HG03060 (cell line): ENCODE data around the gene NXPH3.

ENCODE experiments used
- ATAC-seq: cut with Tn5 transposase; IDR thresholded peaks from one replicate; pipeline ENCODE4 v1.9.1; 2021; ENCODE audit warnings: low read depth, moderate number of reproducible peaks; ENCODE audit not compliant: unreplicated experiment

The NXPH3 gene

GRCh38 chr17:49574323-49574781, 1.3 kb upstream of the NXPH3 start:
- no peak for ATAC-seq

GRCh38 chr17:49574945-49575678, 559 bp upstream of the NXPH3 start:
- no peak for ATAC-seq

GRCh38 chr17:49576088-49576916, 631 bp downstream of the NXPH3 start:
- ATAC-seq = no peak

DNA sequence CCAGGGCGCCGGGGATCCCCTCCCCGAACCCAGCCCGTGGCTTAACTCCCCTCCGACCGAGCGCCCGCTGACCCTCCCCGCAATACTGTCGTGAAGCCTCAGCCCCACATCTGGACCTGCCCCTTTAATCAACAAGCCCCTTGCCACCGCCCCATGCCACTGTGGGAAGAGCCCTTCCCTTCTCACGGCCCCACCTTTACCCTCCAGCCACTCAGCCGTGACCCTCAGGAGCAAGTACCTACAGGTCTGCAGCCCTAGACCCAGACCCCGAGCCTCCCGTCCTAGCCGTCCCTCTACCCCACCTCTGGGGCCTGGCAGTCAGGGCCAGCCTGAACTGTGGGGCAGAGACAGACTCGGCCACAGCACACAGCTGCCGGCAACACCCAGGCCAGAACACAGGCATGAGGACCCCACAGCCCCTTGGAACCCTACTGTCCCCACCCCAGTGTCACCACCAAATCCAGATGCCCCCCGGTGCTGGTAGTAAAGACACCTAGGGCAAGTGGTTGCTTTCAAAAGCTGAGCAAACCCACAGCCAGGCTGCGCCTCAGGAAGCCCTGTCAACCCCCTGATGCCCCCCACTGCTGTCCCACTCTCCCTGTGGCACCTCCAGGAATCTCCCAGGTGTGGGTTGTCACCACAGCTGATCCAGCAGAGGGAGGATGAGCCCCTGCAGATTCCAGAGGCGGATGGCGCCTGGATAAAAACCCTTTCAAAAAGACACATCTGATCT, 1.4 kb downstream of the NXPH3 start:
- no peak for ATAC-seq

GRCh38 chr17:49577650-49577934, 1.9 kb downstream of the NXPH3 start:
- ATAC-seq = no peak

DNA sequence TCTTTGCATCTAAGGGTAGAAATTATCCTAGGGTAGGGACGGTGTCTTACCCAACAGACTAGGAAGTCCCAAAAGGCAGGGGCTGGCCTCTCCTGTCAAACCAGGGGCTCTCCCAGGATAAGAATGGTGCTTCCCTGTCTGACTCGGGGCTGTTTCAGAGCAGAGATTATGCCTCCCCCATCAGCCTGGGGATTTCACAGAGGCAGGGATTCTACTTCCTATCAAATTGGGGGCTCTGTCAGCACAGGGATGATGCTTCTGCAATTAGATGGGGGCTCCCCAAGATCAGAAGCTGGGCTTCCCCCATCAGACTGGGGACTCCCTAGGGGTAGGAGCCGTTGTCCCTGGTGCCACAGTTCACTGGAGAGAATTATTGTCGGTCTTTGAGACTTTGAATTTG, 2.3 kb downstream of the NXPH3 start:
- no peak for ATAC-seq

GRCh38 chr17:49578414-49578813, 2.7 kb downstream of the NXPH3 start:
- no peak for ATAC-seq

DNA sequence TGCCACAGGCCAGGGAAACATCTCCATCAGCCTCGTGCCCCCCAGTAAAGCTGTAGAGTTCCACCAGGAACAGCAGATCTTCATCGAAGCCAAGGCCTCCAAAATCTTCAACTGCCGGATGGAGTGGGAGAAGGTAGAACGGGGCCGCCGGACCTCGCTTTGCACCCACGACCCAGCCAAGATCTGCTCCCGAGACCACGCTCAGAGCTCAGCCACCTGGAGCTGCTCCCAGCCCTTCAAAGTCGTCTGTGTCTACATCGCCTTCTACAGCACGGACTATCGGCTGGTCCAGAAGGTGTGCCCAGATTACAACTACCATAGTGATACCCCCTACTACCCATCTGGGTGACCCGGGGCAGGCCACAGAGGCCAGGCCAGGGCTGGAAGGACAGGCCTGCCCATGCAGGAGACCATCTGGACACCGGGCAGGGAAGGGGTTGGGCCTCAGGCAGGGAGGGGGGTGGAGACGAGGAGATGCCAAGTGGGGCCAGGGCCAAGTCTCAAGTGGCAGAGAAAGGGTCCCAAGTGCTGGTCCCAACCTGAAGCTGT, 3.4 kb downstream of the NXPH3 start:
- no peak for ATAC-seq

DNA sequence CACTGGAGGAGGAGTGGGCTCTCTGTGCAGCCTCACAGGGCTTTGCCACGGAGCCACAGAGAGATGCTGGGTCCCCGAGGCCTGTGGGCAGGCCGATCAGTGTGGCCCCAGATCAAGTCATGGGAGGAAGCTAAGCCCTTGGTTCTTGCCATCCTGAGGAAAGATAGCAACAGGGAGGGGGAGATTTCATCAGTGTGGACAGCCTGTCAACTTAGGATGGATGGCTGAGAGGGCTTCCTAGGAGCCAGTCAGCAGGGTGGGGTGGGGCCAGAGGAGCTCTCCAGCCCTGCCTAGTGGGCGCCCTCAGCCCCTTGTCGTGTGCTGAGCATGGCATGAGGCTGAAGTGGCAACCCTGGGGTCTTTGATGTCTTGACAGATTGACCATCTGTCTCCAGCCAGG, 3.9 kb downstream of the NXPH3 start:
- ATAC-seq = no peak

DNA sequence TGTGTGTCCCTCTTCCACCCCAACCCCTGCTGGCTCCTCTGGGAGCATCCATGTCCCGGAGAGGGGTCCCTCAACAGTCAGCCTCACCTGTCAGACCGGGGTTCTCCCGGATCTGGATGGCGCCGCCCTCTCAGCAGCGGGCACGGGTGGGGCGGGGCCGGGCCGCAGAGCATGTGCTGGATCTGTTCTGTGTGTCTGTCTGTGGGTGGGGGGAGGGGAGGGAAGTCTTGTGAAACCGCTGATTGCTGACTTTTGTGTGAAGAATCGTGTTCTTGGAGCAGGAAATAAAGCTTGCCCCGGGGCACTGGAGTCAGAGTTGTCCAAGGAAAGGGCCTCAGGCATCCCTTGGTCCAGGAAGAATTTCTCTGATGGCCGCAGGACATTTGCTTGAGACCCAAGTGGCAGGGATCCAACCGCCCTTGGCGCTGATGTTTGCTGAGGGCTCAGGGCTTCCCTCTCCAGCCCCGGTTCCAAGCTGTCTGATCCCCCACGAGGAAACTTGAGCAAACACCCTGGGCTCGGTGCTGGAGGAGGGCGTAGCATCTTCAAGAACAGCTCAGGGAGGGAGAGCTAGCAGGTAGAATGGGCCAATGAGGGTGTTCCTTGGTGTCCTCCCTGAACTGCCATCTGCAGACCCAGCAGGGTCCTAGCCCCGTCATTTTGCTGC, 4.5 kb downstream of the NXPH3 start:
- ATAC-seq = no peak

GRCh38 chr17:49580981-49581647, 5.4 kb downstream of the NXPH3 start:
- no peak for ATAC-seq

- no peak for ATAC-seq
Observed at GRCh38 chr17:49581648-49581998, 6.0 kb downstream of the NXPH3 start.

DNA sequence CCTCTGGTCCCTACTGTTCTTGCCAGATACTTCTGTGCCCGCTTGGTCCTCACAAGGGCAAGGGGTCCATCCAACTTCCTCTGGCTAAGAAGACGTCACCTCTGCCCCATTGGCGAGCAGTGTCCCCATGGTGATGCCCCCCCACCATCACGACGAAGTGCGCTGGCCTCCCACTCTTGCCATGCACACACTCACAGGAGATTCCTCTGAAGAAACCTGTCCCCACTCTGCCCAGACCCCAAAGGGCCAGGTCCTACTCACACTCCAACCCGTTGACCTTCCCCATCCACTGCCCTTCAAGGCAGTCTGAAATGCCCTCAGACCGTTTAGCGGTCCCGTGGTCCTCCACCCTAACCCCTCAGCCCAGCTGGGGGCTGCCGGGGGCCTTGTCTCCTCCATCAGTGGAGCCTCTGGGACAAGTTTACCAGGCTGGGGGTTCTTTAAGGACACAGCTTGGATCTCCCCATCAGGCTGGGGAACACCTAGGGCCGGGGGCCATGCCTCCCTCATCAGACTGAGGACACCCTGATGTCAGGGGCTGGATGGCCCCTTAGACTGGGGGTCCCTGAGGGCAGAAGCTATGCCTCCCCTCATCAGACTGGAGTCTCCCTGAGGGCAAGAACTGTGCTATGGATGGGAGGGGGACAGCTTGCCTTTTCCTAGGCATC, 6.5 kb downstream of the NXPH3 start:
- ATAC-seq = no peak

- ATAC-seq = no peak
Observed at GRCh38 chr17:49582789-49583188, 7.1 kb downstream of the NXPH3 start.

DNA sequence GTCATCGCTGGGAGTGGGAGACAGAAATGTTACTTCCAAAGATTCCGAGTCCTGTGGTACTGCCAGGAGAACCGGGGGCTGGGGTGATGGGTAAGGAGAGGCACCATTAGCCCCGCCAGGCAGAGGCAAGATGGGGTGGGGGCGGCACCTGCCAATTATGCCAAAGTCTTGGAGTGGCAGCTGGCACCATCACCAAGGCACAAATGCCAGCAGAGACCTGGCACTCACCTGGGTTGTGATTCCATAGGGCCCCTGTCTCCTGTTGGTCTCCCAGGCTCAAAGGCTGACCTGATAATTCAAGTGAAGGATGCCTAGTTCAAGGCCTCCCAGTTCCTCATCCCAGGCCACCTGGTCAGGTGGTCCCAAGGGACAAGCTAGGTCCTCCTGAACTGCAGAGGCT, 7.6 kb downstream of the NXPH3 start:
- ATAC-seq = no peak

DNA sequence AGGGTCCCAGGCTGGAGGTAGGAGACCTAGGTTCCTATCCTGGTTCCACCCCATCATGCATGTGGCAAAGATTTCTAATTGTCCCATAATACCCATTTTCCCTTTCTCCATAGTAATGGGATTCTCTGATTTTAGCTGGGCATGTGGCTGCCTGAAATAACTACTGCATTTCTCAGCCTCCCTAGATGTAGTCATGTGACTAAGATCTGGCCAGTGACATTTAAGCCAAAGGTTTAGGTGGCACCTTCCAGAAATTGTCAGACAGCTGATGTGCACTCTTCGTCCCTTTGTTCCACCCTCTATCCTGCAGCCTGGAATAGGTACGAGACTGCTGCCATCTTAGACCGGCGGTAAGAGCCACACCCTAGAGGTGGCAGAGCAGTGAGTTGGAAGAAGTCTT, 8.2 kb downstream of the NXPH3 start:
- no peak for ATAC-seq

GRCh38 chr17:49585422-49586027, 9.9 kb downstream of the NXPH3 start:
- ATAC-seq = no peak

GRCh38 chr17:49587366-49588073, 11.8 kb downstream of the NXPH3 start:
- no peak for ATAC-seq

GRCh38 chr17:49588312-49588711, 12.6 kb downstream of the NXPH3 start:
- no peak for ATAC-seq
